ENCODE measurements around the gene OR10H5.
"Not testable (repeated sequence)": the region's sequence is repeated elsewhere in the genome, so short reads cannot be mapped to it uniquely, and the experiment has no call there.

The OR10H5 gene

GRCh38 chr19:15843203-15843893 lies 55.9 kb downstream of the OR10H5 start:
- Histone ChIP-seq H3K4me1 (no peaks in the 10 kb centered on the region), H3K36me3 (no peaks in the 10 kb centered on the region), H3K27me3 (no peaks in the 10 kb centered on the region), H3K4me3 (ENCODE audit: low read depth, low read length) (no peak overlapping the region), H3K9me3 (no peaks in the 10 kb centered on the region)
- no peak for TF ChIP-seq CTCF (IDR thresholded peaks at IDR 0.05; ENCODE audit: low read depth, low read length)
- no peak for DNase-seq

- H3K36me3 ChIP-seq; DNase-seq; H3K4me3 ChIP-seq (ENCODE audit: low read depth, low read length); H3K27me3 ChIP-seq; H3K4me1 ChIP-seq; H3K9me3 ChIP-seq: not testable (repeated sequence)
Observed at GRCh38 chr19:15843894-15844222, 56.4 kb downstream of the OR10H5 start.

- no peak overlapping the region for H3K4me3 ChIP-seq (ENCODE audit: low read depth, low read length)
- no peak for TF ChIP-seq CTCF (IDR thresholded peaks at IDR 0.05; ENCODE audit: low read depth, low read length)
- H3K4me1 ChIP-seq = no peaks in the 10 kb centered on the region
- H3K9me3 ChIP-seq = no peaks in the 10 kb centered on the region
- DNase-seq = no peak
- no peaks in the 10 kb centered on the region for H3K36me3 ChIP-seq
- no peaks in the 10 kb centered on the region for H3K27me3 ChIP-seq
Observed at GRCh38 chr19:15846923-15847322, 59.5 kb downstream of the OR10H5 start.

- no peak for DNase-seq
- H3K27me3 ChIP-seq = no peaks in the 10 kb centered on the region
- no peaks in the 10 kb centered on the region for H3K36me3 ChIP-seq
- no peak overlapping the region for H3K4me3 ChIP-seq (ENCODE audit: low read depth, low read length)
- no peaks in the 10 kb centered on the region for H3K9me3 ChIP-seq
- TF ChIP-seq CTCF (IDR thresholded peaks at IDR 0.05; ENCODE audit: low read depth, low read length) = no peak
- H3K4me1 ChIP-seq = no peaks in the 10 kb centered on the region
Observed at GRCh38 chr19:15850385-15850784, 62.9 kb downstream of the OR10H5 start.

All from BE2C (cell line).